ENCODE measurements around the gene ZNF654. TPM values are rescaled to one million over a fixed set of nuclear protein-coding genes. Genes with fewer than 3 reads are reported as not detected.

The ZNF654 gene
- total RNA-seq, 2 donors from 2014 or later: 12.5 to 18.1 TPM

DNA sequence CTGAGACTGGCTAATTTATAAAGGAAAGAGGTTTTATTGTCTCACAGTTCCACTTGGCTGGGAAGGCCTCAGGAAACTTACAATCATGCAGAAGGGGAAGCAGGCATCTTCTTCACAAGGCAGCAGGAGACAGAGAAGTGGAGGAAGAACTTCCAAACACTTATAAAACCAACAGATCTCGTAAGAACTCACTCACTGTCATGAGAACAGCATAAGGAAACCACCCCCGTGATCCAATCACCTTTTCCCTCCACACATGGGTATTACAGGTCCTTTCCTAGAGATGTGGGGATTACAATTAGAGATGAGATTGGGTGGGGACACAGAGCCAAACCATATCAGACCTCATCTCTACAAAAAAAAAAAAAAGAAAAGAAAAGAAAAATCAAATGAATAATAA lies 26.0 kb upstream of the ZNF654 start:
- intact Hi-C loops (cut with DNase I): no loop called here
- no peak for DNase-seq (ENCODE audit: low spot score)
- WGBS: 84% methylated on average over 2 of the region's 2 CpGs
- TF ChIP-seq POLR2AphosphoS5 (IDR thresholded peaks at IDR 0.05) (no peak), POLR2A (IDR thresholded peaks at IDR 0.05) (no peak)
- TF ChIP-seq, protein P1, sequence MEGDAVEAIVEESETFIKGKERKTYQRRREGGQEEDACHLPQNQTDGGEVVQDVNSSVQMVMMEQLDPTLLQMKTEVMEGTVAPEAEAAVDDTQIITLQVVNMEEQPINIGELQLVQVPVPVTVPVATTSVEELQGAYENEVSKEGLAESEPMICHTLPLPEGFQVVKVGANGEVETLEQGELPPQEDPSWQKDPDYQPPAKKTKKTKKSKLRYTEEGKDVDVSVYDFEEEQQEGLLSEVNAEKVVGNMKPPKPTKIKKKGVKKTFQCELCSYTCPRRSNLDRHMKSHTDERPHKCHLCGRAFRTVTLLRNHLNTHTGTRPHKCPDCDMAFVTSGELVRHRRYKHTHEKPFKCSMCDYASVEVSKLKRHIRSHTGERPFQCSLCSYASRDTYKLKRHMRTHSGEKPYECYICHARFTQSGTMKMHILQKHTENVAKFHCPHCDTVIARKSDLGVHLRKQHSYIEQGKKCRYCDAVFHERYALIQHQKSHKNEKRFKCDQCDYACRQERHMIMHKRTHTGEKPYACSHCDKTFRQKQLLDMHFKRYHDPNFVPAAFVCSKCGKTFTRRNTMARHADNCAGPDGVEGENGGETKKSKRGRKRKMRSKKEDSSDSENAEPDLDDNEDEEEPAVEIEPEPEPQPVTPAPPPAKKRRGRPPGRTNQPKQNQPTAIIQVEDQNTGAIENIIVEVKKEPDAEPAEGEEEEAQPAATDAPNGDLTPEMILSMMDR (IDR thresholded peaks at IDR 0.05): no peak
- Histone ChIP-seq H3K27me3 (replicated peaks; ENCODE audit: insufficient read depth) (no peaks in the 10 kb centered on the region), H3K4me3 (no peak overlapping the region), H3K36me3 (no peaks in the 10 kb centered on the region), H3K9me3 (no peaks in the 10 kb centered on the region), H3K4me1 (replicated peaks) (no peaks in the 10 kb centered on the region), H3K27ac (no peak overlapping the region)

DNA sequence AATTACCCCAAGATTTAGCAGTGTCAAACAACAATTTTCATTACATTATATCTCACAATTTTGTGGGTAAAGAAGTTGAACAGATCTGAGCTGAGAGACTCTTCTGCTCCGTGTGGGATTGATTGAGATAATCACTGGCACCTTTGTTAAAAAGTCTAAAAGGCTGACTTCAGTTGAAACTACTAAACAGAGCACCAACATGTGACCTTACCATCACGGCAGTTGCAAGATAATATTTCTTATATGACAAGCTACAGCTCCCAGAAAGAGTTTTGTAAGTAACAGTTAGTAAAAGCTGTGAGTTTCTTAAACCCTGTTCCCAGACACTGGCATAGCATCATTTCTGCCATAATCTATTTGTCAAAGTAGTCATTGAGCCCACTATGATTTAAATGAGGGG lies 25.2 kb upstream of the ZNF654 start:
- WGBS: 56% methylated on average over 2 of the region's 2 CpGs
- Histone ChIP-seq H3K9me3 (no peaks in the 10 kb centered on the region), H3K27ac (no peak overlapping the region), H3K4me1 (replicated peaks) (no peaks in the 10 kb centered on the region), H3K27me3 (replicated peaks; ENCODE audit: insufficient read depth) (no peaks in the 10 kb centered on the region), H3K4me3 (no peak overlapping the region), H3K36me3 (no peaks in the 10 kb centered on the region)
- no peak for DNase-seq (ENCODE audit: low spot score)
- TF ChIP-seq POLR2AphosphoS5 (IDR thresholded peaks at IDR 0.05): no peak
- TF ChIP-seq, protein P1 (IDR thresholded peaks at IDR 0.05): no peak
- intact Hi-C loops (cut with DNase I): no loop called here

DNA sequence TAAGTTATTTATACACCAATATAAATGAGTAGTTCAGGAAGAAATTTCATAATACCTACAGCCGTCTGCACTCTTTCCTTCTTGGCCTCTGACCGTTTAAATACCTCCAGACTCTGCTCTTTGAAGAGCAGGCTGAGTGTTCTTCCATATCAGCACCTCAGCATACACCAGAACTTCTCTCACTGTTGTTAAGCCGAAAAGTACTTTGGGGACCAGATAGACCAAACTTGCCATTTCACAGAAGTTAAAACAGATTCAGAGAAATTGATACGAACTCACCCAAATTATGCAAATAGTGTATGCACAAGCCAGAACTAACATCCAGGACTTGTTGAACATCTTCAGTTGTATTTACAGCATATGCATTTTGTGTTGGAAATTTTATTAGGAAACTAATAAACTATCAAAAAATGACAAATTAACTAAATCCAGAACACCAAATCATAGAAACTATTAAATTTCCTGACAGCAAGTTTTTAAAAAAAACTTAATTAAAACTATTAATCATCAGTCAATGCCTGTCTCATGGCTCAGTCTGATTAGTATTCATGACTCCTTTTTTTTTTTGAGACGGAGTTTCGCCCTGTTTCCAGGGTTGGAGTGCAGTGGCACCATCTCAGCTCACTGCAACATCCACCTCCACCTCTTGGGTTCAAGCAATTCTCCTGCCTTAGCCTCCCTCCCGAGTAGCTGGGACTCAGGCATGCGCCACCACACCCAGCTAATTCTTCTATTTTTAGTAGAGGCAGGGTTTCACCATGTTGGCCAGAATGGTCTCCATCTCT lies 24.4 kb upstream of the ZNF654 start:
- Histone ChIP-seq H3K27me3 (replicated peaks; ENCODE audit: insufficient read depth) (no peaks in the 10 kb centered on the region), H3K4me3 (no peak overlapping the region), H3K4me1 (replicated peaks) (no peaks in the 10 kb centered on the region), H3K27ac (no peak overlapping the region), H3K36me3 (no peaks in the 10 kb centered on the region), H3K9me3 (no peaks in the 10 kb centered on the region)
- no peak for DNase-seq (ENCODE audit: low spot score)
- 90% methylated on average over 8 of the region's 8 CpGs for WGBS
- TF ChIP-seq POLR2AphosphoS5 (IDR thresholded peaks at IDR 0.05) (no peak), POLR2A (IDR thresholded peaks at IDR 0.05) (no peak)
- TF ChIP-seq, protein P1 (IDR thresholded peaks at IDR 0.05): no peak
- intact Hi-C loops (cut with DNase I): no loop called here

DNA sequence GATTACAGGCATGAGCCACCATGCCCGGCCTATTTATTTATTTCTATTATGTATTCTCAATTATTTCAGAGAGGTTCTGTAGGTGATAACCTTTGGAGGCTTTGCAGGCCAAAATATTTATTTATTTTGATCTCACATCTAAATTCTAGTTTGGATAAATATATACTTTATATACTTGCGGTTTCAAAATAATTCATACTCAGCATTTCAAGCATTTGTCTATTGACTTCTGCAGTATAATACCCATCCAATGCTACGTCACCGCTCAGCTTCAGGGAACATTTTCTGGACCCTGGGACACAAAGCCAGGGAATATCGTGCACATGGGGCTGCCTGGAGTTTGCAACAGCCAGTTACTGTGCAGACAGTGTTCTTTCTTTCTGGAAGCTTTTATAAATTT lies 22.8 kb upstream of the ZNF654 start:
- TF ChIP-seq POLR2A (IDR thresholded peaks at IDR 0.05): no peak
- TF ChIP-seq, protein P1 (IDR thresholded peaks at IDR 0.05): no peak
- no peak for TF ChIP-seq POLR2AphosphoS5 (IDR thresholded peaks at IDR 0.05)
- no peaks in the 10 kb centered on the region for H3K9me3 ChIP-seq
- H3K27me3 ChIP-seq (replicated peaks; ENCODE audit: insufficient read depth): no peaks in the 10 kb centered on the region
- no peak overlapping the region for H3K27ac ChIP-seq
- no peak overlapping the region for H3K4me3 ChIP-seq
- no peaks in the 10 kb centered on the region for H3K36me3 ChIP-seq
- DNase-seq (ENCODE audit: low spot score): no peak
- intact Hi-C loops (cut with DNase I): no loop called here
- no peaks in the 10 kb centered on the region for H3K4me1 ChIP-seq (replicated peaks)
- WGBS: 80% methylated on average over 5 of the region's 5 CpGs

DNA sequence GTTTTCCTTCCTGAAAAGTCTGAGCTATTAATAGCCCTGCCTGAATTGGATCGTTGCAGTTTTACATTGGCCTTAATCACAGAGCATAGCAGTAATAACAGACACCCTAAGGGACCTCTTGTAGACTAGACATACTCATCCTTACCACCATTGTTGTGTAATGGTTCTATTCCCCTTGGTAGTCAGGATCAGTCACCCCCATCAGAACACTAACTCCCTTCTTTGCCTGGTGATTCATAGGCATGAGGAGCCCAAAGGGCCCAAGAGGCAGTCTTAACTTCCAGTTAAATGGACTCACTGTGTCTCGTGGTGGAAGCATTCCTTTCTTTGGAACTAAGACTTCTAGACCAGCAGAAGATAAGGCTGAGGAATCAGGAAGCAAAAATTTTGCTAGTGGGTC lies 20.5 kb upstream of the ZNF654 start:
- DNase-seq (ENCODE audit: low spot score): no peak
- Histone ChIP-seq H3K9me3 (no peaks in the 10 kb centered on the region), H3K36me3 (no peaks in the 10 kb centered on the region), H3K27ac (no peak overlapping the region), H3K4me1 (replicated peaks) (no peaks in the 10 kb centered on the region), H3K4me3 (no peak overlapping the region), H3K27me3 (replicated peaks; ENCODE audit: insufficient read depth) (no peaks in the 10 kb centered on the region)
- intact Hi-C loops (cut with DNase I): no loop called here
- WGBS: 36% methylated on average over 2 of the region's 2 CpGs
- no peak for TF ChIP-seq POLR2A (IDR thresholded peaks at IDR 0.05)
- TF ChIP-seq, protein P1 (IDR thresholded peaks at IDR 0.05): no peak
- no peak for TF ChIP-seq POLR2AphosphoS5 (IDR thresholded peaks at IDR 0.05)

Data from prostate gland (tissue), 2 donors.